ENCODE measurements around the gene ADARB2.

ADARB2 gene

DNA sequence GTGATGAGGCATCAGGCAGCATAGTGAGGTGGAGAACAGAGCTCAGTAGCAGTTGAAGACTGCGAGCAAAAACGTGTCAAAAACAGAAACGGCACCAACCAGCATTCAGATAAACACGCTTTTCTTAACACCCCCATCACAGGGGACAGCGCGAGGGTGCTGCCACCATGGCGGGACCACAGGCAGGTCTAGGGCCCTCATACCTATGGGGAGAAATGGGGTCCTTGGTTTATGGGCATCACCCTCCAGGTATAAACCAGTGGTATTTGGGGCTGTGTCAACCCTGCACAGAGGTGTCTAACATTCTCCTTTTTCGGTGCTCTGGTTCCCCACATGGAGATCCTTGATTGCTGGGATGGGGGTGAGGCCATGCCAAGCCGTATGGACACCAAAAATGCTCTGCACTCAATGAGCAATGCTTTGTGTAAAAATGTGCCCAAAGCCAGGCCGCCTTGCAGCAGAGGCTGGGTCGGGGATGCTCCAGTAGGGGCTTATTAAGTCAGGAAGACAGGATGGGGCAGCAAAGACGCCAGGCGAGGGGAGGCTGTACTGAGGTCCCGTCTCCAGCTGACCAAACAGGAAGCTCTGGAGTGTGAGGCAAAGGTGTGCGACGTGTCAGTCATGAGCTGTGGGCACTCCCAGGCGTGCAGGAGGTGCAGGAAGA, 489.6 kb downstream of the ADARB2 start:
- TF ChIP-seq POLR2A (IDR thresholded peaks at IDR 0.05; ENCODE audit: low read depth, low read length) = no peak
- DNase-seq (ENCODE audit: insufficient read length, low spot score) (no peak), FAIRE-seq (no peak)

DNA sequence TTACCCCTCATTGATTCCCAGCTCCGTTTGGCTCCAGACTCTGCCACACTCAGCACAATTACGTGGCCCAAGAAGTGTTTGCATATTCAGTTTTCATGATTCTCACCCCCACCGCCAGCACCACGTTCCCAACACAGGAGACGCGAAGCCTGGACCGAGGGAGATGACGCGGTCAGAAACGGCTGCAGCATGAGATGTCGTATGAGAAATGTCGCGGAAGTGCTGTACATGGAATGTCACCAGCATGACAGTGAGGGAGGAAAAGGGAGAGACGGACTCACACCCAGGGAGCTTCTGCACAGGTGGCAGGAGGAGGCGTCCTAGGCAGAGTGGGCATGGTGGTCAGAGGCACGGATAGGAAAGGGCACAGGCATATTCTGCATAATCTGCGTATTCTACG, 492.8 kb downstream of the ADARB2 start:
- FAIRE-seq = no peak
- TF ChIP-seq POLR2A (IDR thresholded peaks at IDR 0.05; ENCODE audit: low read depth, low read length) = no peak
- no peak for DNase-seq (ENCODE audit: insufficient read length, low spot score)

DNA sequence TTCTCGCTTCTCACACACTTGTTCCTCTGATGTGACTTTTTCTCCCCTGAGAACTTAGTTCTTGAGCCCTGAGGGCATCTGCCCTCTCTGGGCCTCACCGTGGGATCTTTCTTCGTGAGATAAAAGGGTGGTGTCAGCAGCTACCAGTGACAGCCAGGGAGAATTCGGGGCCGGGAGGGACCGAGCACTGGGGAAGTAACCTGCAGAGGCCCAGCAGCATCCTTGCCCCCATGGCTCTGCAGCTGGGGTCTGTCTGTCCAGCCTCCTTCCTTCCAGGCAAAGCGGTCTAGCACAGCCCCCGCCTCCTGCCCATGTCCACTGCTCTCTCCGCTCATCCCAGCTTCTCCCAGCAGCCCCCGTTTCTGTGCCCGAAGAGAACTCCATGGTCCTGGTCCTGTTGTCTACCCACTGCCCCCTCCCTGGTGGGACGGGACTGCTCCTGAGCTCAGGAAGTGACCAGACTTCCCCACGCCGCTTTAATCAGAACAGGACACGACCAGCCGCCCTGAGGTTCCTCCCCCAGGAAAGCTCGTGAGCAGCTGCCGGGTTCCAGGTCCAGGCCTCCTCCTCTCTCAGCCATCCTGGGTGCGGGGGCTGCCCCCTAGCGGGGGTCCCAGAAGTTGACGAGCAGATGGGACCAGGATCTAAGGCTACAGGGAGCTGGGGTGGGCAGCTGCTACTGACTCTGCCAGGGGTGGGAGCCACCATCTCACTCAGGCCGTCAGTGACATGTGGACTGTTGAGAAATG, 493.7 kb downstream of the ADARB2 start:
- no peak for DNase-seq (ENCODE audit: insufficient read length, low spot score)
- FAIRE-seq = no peak
- no peak for TF ChIP-seq POLR2A (IDR thresholded peaks at IDR 0.05; ENCODE audit: low read depth, low read length)

DNA sequence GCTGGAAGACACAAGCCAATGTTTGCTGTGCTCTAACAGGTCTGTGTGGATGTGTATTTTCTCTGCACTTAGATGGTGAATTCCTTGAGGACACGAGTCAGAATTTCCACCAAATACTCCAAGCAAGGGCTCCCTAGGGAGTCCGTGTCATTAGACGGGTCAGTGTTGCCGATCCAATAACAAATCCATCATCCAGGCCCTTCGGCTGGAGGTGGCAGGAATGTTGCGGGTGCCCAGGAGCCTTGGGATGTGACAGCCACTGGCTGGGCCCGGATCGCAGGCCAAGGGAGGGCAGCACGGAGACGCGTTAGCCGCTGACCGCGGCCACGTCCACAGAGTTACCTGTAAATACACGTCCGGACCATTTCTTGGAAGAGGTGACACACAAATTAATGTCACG, 494.4 kb downstream of the ADARB2 start:
- no peak for TF ChIP-seq POLR2A (IDR thresholded peaks at IDR 0.05; ENCODE audit: low read depth, low read length)
- DNase-seq (ENCODE audit: insufficient read length, low spot score) (no peak), FAIRE-seq (no peak)

DNA sequence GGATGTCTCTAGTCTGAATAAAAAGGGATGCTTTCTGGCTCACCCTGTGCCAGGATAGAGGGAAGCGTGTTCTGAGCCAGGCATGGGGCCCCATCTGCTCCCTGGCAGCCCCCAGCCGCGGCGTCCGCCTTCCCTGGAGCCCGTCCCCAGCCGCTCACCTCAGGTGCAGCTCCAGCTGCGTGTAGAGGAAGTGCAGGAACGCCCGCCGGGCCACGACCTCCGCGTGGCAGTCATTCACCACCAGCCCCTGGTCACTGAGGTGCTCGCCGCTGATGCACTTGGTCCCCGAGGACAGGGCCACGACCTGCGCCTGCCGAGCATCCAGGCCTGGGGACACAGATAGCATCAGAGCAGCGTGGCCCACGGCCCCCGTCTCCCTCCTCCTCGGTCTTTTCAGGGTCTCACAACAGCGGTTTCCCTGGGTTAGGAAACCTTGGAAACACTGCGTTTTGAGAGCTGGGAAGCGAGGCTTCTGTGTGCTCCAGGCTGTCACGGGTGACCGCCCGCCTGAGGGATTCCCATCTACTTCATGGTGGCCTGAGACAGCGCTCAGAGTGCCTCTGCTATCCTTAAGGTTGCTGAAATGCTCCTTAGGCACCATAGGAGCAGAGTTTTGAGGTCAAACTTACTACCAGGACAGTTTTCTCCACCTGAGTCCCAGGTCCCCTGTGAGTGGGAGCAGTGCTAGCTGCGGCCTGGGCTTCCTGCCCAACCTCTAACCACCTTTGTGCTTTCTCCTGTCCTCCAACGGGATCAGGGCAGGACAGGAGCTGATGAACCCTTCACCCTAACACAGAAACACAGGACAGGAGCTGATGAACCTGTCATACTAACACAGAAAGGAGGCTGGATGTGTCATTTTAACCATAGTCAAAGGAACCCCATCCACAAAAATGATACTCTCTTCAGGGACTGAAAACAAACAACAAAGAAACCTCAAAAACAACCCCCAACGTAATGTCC, 495.1 kb downstream of the ADARB2 start:
- no peak for FAIRE-seq
- TF ChIP-seq POLR2A (IDR thresholded peaks at IDR 0.05; ENCODE audit: low read depth, low read length) = no peak
- no peak for DNase-seq (ENCODE audit: insufficient read length, low spot score)

DNA sequence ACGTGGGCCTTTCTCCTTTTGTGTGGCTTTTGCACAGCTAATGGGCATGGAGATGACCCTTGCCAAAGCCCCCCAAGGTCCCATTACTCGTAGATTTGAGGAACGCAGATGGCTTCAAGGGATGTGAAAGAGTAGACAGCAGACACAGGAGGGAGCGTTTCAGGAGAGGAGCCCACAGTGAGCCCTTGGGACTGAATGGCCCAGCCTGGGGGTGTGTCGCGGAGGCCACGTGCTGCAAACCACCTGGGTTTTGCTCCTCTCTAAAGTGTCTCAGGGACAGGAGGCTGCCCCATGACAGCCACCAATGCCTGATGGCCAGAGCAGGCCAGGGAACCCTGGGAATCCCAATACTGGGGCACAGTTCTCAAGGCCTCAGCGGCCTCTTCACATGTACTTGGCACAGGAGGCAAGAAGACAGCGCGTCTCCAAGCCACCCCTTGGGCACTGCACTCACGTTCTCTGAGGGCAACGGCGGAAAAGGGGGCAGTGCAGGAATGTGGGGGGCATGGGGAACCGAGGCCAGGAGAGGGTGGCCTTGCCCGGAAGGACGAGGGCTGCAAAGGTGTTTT, 495.9 kb downstream of the ADARB2 start:
- DNase-seq (ENCODE audit: insufficient read length, low spot score) (no peak), FAIRE-seq (no peak)
- no peak for TF ChIP-seq POLR2A (IDR thresholded peaks at IDR 0.05; ENCODE audit: low read depth, low read length)

DNA sequence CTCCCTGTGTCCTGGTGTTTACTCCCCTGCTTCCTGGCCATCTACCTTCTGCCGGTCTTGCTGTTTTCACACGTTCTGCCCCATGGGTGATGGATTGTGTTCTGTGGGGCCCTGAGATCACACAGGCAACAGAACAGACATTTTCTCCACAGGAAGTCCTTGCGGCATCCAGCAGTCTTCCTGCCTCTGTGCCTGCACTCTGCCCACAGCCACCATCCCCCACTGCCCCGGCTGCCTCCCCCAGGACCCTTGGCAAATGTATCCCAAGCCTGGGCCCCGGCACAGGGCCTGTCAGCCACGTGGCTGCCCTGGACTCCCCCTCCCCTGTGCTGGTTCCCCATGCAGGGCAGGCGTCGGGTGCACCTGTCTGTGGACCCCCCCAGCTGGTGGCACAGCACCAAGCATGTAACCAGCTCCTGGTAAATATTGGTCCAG, 497.0 kb downstream of the ADARB2 start:
- TF ChIP-seq POLR2A (IDR thresholded peaks at IDR 0.05; ENCODE audit: low read depth, low read length) = no peak
- DNase-seq (ENCODE audit: insufficient read length, low spot score) (no peak), FAIRE-seq (no peak)

DNA sequence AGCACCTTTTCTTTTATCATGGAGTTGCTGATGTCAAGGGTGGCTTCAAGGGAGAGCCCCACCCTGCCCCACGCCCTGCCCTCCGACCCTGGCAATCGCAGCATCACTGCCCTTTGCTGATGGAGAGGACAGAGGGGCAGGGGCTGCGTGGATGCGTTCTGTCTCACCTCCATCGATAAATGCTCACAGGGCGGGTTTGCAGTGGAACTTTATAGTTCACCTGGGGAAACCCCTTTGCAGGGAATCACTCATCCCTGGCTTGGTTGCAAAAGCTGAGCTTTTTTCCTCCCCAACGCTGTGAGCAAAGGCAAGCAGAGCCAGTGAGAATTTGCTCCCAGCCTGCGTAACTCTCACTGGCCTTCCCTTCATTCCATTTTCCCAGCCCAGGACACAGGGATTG, 504.3 kb downstream of the ADARB2 start:
- DNase-seq (ENCODE audit: insufficient read length, low spot score) (no peak), FAIRE-seq (no peak)
- no peak for TF ChIP-seq POLR2A (IDR thresholded peaks at IDR 0.05; ENCODE audit: low read depth, low read length)

DNA sequence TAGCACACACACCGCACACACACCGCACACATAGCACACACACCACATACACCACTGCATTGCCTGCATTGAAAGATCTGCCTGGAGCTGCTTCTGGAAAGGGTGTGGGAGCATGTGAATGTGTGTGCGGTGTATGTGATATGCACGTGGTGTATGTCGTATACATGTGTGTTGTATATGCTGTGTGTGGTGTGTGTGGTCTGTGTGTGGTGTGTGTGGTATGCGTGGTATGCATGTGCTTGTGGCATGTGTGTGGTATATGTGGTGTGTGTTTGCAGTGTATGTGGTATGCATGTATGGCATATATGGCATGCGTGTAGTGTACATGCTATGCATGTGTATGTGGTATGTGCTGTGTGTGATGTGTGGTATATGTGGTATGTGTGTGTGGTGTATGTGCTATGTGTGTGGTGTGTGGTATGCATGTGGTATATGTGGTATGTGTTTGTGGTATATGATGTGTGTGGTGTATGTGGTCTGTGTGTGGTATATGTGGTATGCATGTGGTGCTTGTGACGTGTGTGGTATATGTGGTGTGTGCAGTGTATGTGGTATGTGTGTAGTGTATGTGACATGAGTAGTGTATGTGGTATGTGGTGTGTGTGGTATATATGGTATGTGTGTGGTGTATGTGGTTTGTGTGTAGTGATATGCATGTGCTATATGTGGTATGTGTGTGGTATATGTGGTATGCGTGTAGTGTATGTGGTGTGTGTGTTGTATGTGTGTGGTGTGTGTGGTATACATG, 505.0 kb downstream of the ADARB2 start:
- DNase-seq (ENCODE audit: insufficient read length, low spot score) = no peak
- no peak for FAIRE-seq
- no peak for TF ChIP-seq POLR2A (IDR thresholded peaks at IDR 0.05; ENCODE audit: low read depth, low read length)

DNA sequence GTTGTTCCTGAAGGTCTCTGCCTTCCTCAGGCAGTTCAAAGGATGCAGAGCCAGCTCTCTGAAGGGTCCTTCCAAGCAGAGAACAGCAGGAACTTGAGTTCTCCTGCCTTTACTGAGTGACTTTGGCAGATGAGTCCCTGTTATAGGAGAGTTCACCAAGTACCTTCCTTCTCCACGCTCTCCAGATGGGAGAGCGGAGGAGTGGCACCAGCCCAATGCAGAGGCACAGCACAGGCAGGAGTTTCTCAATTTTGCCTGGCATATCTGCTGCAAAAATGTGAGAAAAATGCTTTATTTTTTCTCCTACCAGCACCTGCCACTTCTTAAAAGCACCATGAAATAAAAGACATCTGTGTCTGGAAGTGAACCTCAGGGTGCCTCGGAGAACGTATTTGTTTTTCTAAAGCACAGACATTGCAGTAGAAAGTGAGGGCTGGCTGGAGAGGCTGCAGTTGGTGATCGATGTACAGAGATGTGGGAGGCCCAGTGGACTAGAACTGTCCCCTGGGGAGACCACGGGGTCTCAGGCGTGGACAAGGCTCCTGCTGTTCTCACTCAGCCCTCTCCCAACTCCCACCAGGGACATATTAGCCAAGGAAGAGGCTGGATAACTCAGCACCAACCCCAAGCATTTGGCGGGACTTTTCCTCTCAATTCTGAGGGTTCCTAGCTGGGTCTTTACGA, 506.6 kb downstream of the ADARB2 start:
- no peak for TF ChIP-seq POLR2A (IDR thresholded peaks at IDR 0.05; ENCODE audit: low read depth, low read length)
- FAIRE-seq = no peak
- no peak for DNase-seq (ENCODE audit: insufficient read length, low spot score)

DNA sequence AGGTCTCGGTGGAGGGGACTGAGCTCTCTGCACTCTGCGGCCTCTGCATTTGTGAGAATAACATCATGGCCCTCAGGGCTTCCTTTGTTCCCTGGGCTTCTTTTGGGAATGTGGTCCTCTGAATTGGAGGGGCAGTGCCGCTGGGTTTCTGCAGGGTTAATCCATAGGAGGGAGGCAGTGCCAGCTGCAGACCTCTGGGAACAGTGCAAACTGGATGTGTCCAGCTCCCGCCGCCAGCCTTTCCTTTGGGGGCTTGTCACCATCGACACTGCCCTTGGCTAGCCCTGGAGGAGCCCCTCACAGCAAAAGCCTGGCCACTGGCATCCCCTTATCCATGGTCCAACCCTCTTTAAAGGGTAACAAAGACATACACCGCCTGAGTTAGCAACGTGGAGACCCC, 507.2 kb downstream of the ADARB2 start:
- DNase-seq (ENCODE audit: insufficient read length, low spot score) (no peak), FAIRE-seq (no peak)
- no peak for TF ChIP-seq POLR2A (IDR thresholded peaks at IDR 0.05; ENCODE audit: low read depth, low read length)

DNA sequence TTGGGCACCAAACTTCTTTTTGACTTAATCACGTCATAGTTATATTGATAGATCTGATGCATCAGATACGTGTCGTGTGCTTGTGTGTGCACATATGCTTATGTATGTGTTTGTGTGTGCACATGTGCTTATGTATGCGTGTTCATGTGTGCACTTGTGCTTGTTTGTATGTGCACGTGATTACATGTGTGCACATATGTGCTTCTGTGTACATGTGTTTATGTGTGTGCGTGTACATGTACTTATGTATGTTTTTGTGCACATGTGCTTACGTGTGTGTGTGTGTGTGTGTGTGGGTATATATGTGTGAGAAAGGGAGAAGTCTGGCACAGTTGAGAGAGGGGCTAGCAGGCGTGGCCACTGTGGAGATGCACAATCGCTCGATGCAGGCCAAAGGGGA, 507.8 kb downstream of the ADARB2 start:
- no peak for TF ChIP-seq POLR2A (IDR thresholded peaks at IDR 0.05; ENCODE audit: low read depth, low read length)
- DNase-seq (ENCODE audit: insufficient read length, low spot score) = no peak
- no peak for FAIRE-seq

DNA sequence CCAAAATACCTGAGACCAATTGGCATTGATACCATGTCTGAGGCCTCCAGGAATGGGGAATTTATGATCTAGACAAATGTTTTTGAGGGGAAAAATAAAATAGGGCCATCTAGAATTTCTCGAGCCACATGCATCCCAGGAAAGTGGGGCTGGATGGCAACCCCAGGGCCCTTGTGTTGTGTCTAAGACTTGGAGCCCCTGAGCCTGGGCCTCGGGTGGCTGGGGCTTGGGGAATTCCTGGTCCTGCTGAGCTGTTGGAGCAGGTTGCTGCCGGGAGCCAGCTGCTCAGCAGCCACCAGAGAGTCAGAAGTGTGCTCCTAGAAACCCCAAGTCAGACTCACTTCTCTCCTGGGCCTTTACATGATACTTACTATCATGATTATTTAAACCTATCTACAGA, 508.2 kb downstream of the ADARB2 start:
- TF ChIP-seq POLR2A (IDR thresholded peaks at IDR 0.05; ENCODE audit: low read depth, low read length) = no peak
- DNase-seq (ENCODE audit: insufficient read length, low spot score) = no peak
- FAIRE-seq = no peak
